Measurements from ENCODE around the gene E2F1.
A peak's percentile ranks its signal among the peaks of the same experiment; 100 is the strongest.

E2F1 gene

DNA sequence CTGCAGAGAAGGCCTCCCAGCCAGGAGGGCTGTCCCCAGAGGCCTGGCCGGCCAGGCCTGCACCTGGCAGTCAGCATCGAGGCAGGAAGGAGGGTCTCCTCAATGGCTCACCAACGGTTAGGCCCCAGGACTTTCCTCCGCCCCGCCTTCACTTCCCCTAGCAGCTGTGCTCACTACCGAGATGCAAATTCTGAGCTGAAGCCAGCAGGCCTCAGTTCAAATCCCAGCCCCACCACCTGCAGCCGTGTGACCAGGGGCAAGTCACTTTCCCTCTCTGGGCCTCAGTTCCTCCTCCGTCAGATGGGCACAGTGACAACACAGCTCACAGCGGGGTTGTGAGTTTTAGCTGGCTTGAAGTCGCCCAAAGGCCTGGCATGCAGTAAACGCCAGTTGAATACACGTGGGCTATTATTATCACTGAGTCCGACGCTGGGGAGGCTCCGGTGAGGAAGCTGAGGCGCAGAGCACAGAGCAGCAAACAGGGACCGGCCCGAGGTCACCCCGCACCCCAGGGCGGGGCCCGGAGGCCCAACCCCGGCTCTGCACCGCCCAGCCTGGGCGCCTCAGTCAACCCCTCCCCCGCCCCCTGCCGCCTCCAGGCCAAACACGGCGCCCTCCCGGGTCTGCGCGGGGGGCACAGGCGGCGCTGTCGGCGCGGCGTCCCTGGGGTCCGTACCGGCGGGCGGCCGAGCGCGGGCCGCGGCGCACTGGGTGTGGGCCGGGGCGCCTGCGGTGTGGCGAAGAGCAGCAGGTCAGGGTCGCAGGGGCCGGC lies 671 bp downstream of the E2F1 start:
- DNase-seq: peak; percentile 48

DNA sequence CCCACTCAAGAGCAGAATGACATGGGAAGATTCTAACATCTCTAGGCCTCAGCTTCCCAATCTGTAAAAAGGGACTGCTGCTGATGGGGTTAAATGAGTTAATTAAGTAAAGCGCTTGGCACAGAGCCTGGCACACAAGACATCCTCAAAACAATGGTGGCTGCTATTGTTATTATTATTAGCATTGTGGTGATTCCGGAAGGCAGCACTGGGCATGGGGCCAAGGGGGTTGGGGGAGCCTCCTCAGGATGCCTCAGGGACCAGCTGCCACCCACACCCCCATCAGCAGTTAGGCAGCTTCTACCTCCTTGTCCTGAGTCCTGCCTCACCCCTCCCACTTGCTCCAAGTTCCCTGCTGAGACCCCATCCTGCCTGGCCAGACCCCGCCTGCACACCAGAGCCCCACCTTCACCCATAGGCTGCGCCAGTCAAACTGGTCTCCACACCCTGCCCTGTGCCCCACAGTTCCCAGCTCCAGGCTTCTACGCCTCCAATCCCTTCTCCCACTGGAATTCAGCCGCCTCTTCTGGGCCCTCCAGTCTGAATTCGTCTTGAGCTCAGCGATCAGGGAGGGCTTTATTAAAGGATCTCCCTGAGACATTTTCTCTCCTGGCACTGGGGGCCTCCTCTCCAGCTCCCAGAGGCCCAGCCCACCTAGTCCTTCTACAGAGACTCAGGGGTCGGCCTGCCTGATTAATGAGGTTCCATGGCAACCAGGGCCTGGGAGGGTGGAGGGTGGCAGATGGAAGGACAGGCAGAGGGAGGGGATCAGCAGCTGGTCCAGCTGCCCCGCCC lies 1.5 kb downstream of the E2F1 start:
- no peak for DNase-seq

DNA sequence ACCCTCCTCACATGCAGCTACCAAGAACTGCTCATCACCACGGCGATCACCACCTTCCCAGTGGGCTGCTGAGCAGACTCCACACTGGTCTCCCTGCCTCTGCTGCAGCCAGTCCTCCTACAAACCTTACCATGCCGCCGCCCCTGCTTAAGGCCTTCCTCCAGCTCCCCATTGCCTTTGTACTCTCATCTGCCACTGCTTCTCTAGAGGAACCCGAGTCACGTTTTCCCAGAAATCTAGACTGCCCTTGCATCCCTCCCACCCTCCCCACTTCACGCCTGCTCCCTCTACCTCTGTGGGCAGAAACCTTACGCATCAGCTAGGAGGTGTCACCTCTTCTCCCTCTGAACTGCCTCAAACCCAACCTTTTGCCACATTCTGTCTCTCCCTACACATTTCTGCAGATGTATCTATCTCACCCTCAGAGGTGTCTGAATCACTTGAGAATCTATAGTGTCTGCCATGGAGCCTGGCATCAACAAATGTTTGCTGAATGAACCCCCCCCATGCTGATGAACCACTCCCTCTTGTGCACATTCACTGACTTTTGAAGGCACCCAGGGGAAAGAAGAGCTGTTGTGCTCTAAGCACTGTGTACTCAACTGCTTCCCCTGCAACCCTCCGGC lies 4.3 kb downstream of the E2F1 start:
- DNase-seq: no peak

DNA sequence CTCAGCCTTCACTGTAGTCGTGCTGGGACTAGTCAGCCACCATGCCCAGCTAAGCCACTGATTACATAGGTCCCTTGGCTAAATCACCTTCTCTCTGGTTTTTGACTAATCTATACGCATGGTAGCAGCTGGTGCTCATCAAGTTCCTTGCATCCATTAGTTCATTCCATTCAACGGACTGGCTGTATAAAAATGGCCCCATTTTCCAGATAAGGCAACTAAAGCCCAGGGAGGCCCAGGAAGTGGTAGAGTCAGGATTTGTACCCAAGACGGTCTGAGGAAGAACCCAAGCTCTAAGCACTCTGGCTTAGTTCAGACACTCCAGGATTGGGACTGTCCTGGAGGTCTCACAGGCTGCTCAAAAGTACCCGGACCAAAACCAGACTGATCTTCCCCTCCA lies 4.9 kb downstream of the E2F1 start:
- DNase-seq: no peak

DNA sequence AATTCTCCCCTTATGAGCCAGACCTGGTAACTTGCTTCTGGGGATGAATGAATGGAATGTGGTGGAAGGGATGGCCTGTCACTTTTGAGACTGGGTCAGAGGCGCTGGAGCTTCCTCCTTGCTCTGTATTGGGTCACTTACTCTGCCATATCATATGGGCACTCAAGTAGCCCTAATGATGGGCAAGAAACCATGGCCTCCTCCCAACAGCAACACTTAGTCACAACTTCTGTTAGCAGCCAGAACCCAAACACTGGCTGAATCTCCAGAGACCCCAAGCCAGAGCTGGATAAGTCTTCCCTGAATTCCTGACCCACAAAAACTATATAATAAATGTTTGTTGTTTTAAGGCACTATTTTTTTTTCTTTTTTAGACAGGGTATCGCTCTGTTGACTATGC lies 5.5 kb downstream of the E2F1 start:
- no peak for DNase-seq

DNA sequence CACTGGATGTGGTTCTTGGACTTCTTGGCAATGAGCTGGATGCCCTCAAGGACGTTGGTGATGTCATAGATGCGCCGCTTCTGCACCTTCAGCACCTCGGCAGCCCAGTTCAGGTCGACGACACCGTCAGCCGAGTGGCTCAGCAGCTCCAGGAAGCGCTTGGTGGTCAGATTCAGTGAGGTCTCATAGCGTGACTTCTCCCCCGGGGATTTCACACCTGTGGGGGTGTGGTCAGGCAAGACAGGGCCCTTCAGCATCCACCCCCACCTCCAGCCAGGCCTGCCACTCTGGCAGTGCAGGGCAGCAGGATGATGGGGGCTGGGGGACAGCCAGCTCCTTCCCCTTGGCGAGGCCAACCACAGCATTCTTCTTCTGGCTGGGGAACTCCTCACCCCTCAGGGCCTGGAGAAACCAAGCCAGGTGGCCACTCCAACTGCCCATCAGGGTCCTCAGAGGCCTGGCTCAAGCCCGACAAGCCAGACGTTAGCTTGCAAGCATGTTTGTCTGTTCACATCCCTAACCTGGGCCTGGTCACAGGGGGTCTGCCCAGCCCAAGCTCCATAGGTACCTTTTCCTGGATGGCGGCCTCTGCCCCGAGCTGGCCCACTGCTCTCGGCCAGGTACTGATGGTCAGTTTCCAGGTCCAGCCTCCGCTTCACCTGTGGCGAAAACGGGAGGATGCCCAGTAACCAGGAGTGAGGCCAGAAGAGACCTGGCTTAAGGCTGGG lies 6.3 kb downstream of the E2F1 start:
- DNase-seq: peak; percentile 67

DNA sequence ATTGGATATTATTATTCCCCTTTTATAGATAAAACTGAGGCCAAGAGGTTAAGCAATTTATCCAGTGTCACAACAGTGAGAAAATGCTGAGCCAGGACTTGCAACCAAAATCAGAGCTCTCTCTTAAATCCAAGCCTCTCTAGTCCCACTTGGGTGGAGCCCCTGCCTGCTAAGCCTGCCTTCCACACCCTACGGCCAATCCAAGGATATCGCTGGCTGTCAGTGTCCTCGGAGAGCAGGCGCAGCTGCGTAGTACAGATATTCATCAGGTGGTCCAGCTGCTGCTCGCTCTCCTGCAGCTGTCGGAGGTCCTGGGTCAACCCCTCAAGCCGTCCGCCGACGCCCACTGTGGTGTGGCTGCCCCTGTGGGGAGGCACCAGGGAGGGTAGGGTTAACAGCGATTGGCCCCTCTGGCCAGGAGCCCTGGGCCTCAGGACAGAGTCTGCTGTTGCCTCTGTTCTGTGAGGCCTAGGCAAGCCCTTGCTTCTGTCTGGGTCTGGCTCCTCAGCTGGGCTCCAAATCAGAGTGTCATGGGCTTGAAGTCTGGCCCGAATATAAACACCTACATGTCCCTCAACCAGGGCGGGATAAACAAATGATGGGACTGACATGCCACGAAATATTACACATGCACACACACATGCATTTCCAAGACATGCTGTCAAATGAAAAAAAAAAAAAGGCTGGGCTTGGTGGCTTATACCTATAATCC lies 8.0 kb downstream of the E2F1 start:
- DNase-seq: no peak

DNA sequence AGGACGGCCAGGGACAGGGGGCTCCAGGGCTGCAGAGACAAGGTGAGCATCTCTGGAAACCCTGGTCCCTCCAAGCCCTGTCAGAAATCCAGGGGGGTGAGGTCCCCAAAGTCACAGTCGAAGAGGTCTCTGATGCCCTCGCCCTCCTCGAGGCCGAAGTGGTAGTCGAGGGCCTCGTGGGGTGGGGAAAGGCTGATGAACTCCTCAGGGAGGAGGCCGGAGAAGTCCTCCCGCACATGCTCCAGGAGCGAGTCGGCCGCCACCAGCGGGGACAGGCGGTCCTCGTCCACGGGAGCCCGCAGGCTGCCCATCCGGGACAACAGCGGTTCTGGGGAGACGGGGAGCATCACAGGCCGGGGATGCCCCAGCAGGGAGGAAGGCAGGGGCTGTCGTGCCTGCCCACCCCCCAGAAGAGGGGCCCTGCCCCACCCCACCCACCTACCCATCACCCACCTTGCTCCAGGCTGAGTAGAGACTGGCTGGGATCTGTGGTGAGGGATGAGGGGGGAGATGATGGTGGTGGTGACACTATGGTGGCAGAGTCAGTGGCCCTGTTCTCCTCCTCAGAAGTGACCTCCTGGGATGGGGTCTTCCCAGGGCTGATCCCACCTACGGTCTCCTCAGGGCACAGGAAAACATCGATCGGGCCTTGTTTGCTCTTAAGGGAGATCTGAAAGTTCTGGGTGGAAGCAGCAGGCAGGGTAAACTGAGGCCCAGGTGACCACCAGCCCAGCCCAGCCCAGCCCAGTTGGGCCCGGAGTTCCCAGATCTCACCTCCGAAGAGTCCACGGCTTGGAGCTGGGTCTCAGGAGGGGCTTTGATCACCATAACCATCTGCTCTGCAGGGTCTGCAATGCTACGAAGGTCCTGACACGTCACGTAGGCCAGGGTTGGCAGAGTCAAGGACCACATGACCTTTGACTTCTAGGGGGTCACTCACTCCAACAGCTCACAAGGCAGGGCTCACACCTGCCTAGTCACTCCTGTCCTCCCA lies 9.2 kb downstream of the E2F1 start:
- DNase-seq: no peak

DNA sequence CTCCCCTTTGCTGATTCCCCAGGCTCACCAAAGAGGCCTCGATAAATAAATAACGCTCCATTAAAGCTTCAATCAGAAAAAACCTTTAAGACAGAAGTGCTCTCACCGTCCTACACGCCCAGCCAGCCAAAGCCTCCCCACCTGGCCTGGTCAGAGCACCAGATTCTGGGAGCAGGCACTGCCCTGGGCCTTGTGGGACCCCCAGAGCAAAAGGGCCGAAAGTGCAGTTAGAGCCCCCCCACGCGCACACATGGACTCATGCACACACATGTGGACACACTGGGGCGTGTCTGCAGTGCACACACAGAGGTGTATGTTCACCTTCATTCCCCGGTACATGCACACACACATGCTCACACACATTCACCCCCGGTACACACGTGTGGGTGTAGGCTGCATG lies 10.1 kb downstream of the E2F1 start:
- no peak for DNase-seq

DNA sequence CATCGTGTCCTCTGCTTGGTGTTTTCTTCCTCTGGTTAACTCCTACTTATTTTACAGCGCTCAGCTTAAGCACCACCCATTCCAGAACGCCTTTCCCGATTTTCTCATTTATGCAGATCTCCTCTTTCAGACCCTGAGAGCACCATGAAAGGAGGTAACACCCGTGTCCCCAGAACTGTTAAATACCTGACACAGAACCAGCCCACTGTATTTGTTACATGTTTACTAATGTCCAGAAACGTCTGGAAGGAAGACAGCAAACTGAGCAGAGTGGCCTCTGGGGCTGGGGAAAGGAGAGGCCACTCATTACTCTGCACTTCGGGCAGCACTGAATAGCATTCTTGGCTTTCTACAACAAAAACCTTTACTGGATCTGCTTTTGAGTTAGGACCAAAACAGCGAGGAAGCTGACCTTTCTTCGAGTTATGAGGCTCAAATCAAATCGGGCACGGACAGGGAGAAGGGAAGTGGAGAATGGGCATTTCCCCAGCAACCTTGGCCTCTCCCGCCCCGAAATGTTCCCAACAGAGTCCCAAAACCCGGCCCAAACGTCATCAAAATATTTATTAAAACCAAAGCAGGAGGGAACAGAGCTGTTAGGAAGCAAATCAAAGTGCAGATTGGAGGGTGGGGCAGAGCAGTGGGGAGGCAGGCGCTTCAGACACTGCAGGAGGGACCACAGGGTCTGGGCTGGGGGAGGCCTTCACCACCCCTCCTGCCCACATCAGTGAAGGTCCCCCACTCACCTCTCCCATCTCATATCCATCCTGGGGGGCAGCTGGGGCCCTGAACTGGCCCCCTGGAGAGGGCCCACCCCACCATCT lies 10.8 kb downstream of the E2F1 start:
- DNase-seq: no peak

DNA sequence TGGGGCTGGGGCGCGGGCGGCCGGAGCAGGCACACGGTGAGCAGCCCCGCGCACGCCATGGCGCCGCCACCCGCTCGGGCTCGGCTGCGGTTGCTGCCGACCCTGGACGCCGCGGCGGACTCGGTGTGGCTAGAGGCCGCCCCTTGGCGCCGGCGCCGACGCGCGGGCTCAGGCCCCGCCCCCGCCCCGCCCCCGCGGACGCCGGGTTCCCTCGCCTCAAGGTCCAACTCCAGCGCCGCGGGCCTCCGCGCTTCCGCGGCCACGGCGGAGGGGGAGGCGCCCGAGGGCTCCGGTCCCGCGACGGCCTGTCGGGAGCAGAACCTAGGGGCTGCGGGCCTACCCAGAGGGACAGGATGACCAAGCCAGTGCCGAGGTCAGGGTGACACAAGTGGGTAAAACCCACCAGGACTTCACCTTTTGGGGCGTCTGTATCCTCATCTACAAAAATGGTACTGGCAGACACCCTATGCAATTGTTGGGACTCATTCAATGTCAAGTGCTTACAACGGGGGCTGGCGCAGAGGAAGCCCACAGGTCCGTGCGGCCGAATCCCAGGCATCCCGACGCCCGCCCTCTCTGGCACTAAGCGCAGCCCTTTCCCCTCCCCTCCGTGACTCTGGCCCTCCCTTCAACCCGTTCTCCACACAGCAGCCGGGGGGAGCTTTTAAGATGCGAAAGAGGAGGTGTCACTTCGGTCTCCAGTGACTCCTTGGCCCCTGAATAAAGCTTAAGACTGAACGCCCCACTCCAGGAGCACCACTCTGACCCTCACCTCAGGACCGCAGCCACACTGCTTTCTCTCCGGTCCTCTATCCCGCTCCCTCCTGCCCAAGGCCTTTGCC lies 11.7 kb downstream of the E2F1 start, which contains the start of gene NECAB3:
NECAB3 (minus strand) TSS at position 135 of the 842 bp plus-strand sequence; CDS start at position 59, 76 bp downstream.
- peak; percentile 72 for DNase-seq

DNA sequence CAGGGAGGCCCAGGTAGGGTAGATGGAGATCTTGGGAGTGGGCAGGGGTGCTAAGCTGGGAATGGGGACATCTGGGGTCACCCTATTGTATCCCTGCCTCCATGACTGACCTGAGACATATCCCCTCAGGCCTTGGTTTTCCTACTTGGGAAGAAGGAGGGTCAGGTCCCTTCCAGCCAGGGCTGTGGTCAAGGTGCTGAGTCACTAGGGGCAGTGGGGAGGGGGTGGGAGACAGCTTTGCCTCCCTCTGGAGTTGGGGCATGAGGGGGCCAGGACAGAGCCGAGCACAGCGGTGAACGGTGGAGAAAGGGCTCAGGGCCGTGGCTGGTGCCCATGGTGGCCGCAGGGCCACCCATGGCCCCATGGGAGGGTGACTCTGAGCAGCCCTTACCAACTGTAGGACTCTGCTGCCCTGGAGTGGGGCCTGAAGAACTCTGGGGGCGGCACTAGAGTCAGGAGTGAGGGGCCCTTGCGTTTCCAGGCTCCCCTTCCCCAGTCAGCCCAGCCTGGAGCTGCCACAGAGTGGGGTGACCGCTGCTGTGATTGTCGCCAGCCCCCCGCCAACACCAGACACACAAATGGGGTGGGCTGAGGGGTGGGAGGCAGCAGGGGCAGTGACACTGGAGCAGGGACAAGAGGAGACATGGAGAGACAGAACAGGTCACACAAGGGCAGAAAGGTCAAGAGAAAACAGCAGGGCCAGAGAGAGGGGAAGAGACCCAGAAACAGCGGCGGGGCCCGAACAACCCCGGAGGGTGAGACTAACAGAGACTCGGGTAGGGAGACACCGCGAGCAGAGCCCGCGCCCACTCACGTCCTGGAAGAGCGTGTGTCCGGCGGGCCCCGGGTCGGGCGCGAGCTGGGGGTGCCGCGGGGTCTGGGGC lies 12.5 kb downstream of the E2F1 start:
- DNase-seq: peak; percentile 15

DNA sequence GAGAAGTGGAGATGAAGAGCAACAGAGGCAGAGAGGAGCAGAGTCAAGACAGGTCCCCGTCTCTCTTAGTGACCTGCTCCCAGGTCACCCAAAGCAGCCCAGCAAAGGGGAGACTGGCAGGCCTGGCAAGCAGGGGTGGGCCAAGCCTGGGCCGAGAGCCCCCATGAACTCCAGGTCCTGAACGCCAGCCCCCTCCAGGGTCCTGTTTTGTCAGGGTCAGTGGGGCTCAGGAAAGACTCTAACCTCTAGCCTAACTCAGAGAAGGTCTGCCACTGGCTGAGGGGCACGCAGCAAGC lies 13.1 kb downstream of the E2F1 start:
- DNase-seq: no peak

DNA sequence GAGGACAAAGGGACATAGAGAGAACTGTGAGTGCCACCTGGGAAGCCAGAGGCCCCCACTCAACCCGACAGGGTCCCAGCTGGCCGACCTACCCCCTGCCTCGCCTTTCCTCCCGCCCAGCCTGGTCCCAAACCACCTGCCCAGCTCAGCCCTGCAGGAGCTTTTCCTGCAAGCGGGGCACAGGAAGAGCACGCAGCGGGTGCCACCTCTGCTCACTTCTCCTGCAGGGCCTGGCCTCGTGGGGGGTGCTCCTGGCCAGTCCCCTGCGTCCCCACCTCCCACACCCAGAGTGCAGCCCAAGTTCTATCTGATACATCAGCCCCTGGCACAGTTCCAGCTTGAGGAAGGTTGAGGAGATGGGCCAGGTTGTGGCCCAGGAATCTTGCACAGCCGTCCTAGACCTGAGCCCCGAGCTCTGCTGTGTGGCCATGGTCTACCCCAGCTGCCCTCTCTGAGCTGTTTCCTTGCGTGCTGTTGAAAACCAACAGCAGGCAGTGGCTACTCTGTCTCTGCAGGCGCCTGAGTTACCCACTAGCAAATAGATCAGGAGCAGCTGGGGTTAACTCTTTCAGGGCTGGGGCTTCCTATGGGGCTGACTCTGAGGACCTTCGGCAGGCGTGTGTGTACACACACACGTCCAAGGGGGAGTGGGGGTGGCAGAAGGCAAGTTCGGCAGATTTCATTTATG lies 13.6 kb downstream of the E2F1 start:
- no peak for DNase-seq

DNA sequence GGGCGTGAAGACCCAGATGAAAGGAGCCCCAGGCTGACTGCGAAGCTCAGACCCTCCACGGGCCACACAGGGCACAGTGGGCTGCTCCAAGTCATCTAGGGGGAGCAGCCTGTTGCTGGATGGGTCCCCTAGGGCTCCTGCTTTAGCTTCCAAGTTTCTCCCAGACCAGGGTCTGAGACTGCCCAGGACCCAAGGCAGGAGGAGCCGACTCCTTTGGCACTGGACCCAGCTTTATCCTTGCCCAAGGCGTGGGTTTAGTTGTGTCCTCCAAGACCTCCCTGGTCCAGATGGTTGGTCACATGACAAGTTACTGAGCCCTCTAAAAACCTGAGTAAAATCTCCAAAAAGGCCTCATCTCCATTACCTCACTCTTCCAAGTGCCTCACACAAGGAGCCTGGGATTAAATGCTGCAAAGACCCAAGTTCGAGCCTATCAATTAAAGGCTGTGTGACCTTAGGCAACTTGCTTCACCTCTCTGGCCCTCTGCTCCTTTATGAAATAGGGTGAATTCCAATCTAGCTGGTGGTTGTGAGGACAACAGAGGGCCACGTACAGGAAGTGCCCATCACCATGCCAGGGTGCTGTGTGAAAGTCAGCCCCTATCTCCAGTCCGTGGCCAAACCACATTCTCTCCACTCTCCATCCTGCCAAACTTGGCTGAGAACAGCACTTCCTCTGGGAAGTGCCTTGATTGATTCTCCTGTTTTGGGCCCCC lies 14.5 kb downstream of the E2F1 start:
- DNase-seq: no peak

DNA sequence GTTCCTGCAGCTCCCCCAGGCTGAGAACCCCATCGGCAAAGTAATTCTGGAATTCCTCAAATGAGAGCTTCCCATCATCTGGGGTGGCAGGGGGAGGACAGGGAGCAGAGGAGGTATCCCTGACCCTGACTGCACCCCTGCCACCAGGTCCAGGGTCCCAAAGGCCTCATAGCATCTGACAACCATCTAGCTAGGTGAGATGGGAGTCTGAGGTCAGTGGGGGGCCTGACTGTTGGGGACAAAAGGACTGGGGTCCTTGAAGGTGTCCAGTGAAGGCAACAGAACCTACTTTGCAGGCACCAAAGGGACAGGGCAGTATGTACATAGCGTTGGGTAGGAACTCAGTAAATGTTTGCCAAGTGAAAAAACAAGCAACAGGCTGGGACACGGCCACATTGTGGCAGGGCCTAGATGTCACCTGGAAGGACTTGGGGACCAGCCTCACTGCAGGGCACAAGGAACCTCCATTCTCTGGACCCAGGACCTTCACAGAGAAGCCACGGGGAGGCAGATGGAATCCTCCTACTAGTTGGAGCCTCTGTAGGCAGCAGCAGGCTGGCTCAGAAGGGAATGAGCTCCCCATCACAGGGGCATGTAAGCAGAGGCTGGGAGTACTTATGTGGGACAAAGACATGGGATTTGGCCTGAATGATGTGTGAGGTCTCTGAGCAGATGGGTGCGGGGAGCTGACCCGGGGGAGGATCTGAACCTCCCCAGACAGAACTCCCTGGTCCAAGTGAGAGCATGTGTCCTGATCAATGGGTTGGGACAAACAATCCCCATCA lies 15.3 kb downstream of the E2F1 start:
- DNase-seq: no peak

Data from CD4-positive, alpha-beta T cell treated with Interleukin-12 subunit alpha and Interleukin-12 subunit beta, for 1 hour (primary cell).